ENCODE measurements around the gene PRRG2. TPM values are rescaled to one million over a fixed set of nuclear protein-coding genes. Genes with fewer than 3 reads are reported as not detected.

Gene PRRG2
- total RNA-seq, 1 experiment from 2014 or later: 4.7 TPM

DNA sequence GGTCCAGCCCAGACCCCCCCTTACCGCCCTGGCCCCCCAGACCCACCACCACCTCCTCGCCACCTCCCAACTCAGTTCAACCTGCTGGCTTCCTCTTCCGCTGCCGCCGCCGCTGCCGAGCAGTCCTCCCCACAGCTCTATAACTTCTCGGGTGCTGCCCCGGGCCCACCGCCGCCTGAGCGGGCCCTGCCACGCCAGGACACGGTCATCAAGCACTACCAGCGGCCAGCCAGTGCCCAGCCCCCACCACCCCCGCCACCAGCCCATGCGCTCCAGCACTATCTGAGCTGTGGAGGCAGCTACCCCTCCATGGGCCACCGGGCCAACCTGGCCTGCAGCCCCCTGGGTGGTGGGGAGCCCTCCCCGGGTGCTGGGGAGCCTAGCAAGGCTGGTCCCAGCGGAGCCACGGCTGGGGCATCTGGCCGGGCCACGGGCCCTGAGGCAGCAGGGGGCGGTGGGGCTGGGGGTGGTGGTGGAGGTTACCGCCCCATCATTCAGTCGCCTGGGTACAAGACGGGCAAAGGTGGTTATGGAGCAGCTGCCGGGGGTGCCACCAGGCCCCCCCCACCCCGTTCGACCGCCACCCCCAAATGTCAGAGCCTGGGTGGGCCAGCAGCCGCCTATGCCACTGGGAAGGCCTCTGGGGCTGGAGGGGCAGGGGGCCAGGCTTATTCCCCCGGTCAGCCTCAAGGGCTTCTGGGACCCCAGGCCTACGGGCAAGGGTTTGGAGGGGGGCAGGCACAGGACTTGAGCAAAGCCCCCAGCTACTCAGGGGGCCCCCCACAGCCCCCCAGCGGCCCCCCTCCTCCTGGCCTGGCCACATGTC lies 14.1 kb downstream of the PRRG2 start:
- POLR2A ChIA-PET: interaction anchor here (8.4 kb wide), 1 partner anchor 46 kb away, joined by 136 read pairs; the partner anchor contains the start of genes RRAS and SCAF1
- H3K36me3 Mint-ChIP-seq (ENCODE audit: insufficient read depth, unreplicated experiment): peaks cover 54% of the 10 kb centered on the region
- H3K4me1 Mint-ChIP-seq (ENCODE audit: insufficient read depth, unreplicated experiment): peaks cover 21% of the 10 kb centered on the region
- no peak overlapping the region for H3K27ac Mint-ChIP-seq (ENCODE audit: low read depth, unreplicated experiment)
- no peaks in the 10 kb centered on the region for H3K9me3 Mint-ChIP-seq (ENCODE audit: unreplicated experiment)
- DNase-seq (ENCODE audit: unreplicated experiment): no peak
- no peaks in the 10 kb centered on the region for H3K27me3 Mint-ChIP-seq (ENCODE audit: insufficient read depth, unreplicated experiment)
- intact Hi-C loops (cut with micrococcal nuclease): loop anchor here (5.0 kb wide), 1 partner anchor 82 kb away; the partner anchor contains the start of gene PRMT1
- no peak overlapping the region for H3K4me3 Mint-ChIP-seq (ENCODE audit: unreplicated experiment)
- no TSS peak for BruUV-seq (replicated peaks)
- TF ChIP-seq, protein P1, sequence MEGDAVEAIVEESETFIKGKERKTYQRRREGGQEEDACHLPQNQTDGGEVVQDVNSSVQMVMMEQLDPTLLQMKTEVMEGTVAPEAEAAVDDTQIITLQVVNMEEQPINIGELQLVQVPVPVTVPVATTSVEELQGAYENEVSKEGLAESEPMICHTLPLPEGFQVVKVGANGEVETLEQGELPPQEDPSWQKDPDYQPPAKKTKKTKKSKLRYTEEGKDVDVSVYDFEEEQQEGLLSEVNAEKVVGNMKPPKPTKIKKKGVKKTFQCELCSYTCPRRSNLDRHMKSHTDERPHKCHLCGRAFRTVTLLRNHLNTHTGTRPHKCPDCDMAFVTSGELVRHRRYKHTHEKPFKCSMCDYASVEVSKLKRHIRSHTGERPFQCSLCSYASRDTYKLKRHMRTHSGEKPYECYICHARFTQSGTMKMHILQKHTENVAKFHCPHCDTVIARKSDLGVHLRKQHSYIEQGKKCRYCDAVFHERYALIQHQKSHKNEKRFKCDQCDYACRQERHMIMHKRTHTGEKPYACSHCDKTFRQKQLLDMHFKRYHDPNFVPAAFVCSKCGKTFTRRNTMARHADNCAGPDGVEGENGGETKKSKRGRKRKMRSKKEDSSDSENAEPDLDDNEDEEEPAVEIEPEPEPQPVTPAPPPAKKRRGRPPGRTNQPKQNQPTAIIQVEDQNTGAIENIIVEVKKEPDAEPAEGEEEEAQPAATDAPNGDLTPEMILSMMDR (IDR thresholded peaks at IDR 0.05; ENCODE audit: unreplicated experiment): no peak
- CTCF ChIA-PET: no interaction called here

DNA sequence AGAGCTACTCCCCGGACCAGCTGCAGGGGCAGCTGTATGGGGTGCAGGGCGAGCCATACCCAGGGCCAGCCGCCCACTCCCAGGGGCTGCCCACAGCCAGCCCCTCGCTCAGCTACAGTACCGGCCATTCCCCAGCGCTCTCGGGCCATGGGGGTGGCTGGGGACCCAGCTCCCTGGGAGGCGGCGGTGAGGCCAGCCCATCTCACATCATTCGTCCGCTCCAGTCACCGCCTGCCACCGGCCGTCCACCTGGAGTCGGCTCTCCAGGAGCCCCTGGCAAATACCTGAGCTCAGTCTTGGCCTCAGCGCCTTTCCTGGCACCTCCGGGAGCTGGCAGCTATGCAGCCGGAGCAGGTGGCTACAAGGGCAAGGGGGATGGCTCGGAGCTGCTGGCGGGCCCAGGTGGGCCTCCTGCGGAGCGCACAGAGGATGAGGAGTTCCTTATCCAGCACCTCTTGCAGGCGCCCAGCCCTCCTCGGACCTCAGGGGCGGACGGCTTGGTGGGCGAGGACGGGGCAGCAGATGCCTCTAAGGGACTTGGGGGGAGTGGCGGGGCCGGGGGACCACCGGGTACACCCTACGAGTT lies 14.8 kb downstream of the PRRG2 start:
- no peak overlapping the region for H3K27ac Mint-ChIP-seq (ENCODE audit: low read depth, unreplicated experiment)
- POLR2A ChIA-PET: interaction anchor here (0.6 to 8.4 kb wide), 2 partner anchors 45 to 106 kb away, joined by 4 to 136 read pairs; partner anchors contain the start of genes RRAS and SCAF1
- CTCF ChIA-PET: interaction anchor here (1.4 kb wide), 1 partner anchor 85 kb away, joined by 3 read pairs; no protein-coding TSS in a partner anchor
- peaks cover 21% of the 10 kb centered on the region for H3K4me1 Mint-ChIP-seq (ENCODE audit: insufficient read depth, unreplicated experiment)
- H3K27me3 Mint-ChIP-seq (ENCODE audit: insufficient read depth, unreplicated experiment): no peaks in the 10 kb centered on the region
- DNase-seq (ENCODE audit: unreplicated experiment): no peak
- no peak overlapping the region for H3K4me3 Mint-ChIP-seq (ENCODE audit: unreplicated experiment)
- BruUV-seq (replicated peaks): no TSS peak
- H3K36me3 Mint-ChIP-seq (ENCODE audit: insufficient read depth, unreplicated experiment): peaks cover 57% of the 10 kb centered on the region
- TF ChIP-seq, protein P1 (IDR thresholded peaks at IDR 0.05; ENCODE audit: unreplicated experiment): no peak
- intact Hi-C loops (cut with micrococcal nuclease): no loop called here
- H3K9me3 Mint-ChIP-seq (ENCODE audit: unreplicated experiment): no peaks in the 10 kb centered on the region

DNA sequence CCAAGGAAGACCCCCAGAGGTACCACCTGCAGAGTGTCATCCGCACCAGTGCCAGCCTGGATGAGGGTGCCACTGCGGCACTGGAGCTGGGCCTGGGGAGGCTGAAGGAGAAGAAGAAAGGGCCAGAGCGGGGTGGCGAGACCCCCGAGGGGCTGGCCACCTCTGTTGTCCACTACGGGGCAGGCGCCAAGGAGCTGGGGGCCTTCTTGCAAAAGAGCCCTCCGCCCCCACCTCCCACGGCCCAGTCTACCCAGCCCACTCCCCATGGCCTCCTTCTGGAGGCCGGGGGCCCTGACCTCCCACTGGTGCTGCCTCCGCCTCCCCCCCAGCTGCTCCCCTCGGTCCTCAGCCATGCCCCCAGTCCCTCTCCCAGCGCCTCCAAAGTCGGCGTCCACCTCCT lies 15.3 kb downstream of the PRRG2 start:
- ChIA-PET CTCF (interaction anchor here (1.4 kb wide), 1 partner anchor 84 kb away, joined by 3 read pairs; no protein-coding TSS in a partner anchor), POLR2A (interaction anchor here (0.6 to 8.4 kb wide), 3 partner anchors 9 to 107 kb away, joined by 3 to 136 read pairs (median 4); partner anchors contain the start of genes RRAS and SCAF1)
- TF ChIP-seq, protein P1 (IDR thresholded peaks at IDR 0.05; ENCODE audit: unreplicated experiment): no peak
- BruUV-seq (replicated peaks): no TSS peak
- H3K36me3 Mint-ChIP-seq (ENCODE audit: insufficient read depth, unreplicated experiment): peaks cover 58% of the 10 kb centered on the region
- DNase-seq (ENCODE audit: unreplicated experiment): no peak
- H3K4me3 Mint-ChIP-seq (ENCODE audit: unreplicated experiment): no peak overlapping the region
- peaks cover 21% of the 10 kb centered on the region for H3K4me1 Mint-ChIP-seq (ENCODE audit: insufficient read depth, unreplicated experiment)
- no peaks in the 10 kb centered on the region for H3K27me3 Mint-ChIP-seq (ENCODE audit: insufficient read depth, unreplicated experiment)
- H3K27ac Mint-ChIP-seq (ENCODE audit: low read depth, unreplicated experiment): no peak overlapping the region
- intact Hi-C loops (cut with micrococcal nuclease): no loop called here
- no peaks in the 10 kb centered on the region for H3K9me3 Mint-ChIP-seq (ENCODE audit: unreplicated experiment)
